Measurements from ENCODE around the gene SIRT2.
A peak's percentile ranks its signal among the peaks of the same experiment; 100 is the strongest.

The SIRT2 gene

DNA sequence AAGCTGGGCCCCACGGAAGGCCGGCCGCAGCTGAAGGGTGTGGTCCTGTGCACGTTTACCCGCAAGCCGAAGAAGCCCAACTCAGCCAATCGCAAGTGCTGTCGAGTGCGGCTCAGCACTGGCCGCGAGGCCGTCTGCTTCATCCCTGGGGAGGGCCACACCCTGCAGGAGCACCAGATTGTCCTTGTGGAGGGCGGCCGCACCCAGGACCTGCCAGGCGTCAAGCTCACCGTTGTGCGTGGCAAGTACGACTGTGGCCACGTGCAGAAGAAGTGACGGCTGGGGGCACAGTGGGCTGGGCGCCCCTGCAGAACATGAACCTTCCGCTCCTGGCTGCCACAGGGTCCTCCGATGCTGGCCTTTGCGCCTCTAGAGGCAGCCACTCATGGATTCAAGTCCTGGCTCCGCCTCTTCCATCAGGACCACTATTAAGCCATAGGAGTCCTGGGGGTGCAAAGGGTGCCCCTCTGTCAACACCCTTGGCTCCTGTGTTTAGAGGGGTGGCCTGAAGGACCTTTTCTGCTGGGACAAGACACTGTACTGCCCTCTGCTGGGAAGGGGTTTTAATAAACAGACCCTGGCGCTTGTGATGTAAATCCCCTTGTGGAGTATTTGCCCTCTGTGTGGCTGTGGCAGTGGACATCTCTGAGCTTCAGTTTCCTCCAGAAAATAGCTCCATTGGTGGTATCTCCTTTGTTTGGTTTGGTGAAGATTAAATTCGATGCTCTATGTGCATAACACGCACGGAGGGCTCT lies 33.2 kb upstream of the SIRT2 start:
- peaks cover 30% of the 10 kb centered on the region for H3K4me1 ChIP-seq
- no peak overlapping the region; the same call in 1 of the 2 replicates for H3K4me3 ChIP-seq
- H3K27me3 ChIP-seq = no peaks in the 10 kb centered on the region
- H3K27ac ChIP-seq = no peak overlapping the region
- H3K36me3 ChIP-seq = peaks cover 44% of the 10 kb centered on the region
- peak overlapping the region; percentile 97 for H3K4me2 ChIP-seq
- H3K9ac ChIP-seq = no peak overlapping the region
- H4K20me1 ChIP-seq = peaks cover 15% of the 10 kb centered on the region; the same call in 1 of the 2 replicates
- TF ChIP-seq Cebpa-rat (IDR thresholded peaks at IDR 0.05) = no peak
- peaks cover 39% of the 10 kb centered on the region for H3K9me3 ChIP-seq

GRCh38 chr19:38931521-38931793 lies 32.0 kb upstream of the SIRT2 start:
- H3K4me1 ChIP-seq = peaks cover 30% of the 10 kb centered on the region
- H4K20me1 ChIP-seq = peaks cover 15% of the 10 kb centered on the region; the same call in 1 of the 2 replicates
- H3K9ac ChIP-seq = peak overlapping the region; percentile 92
- no peaks in the 10 kb centered on the region for H3K27me3 ChIP-seq
- H3K9me3 ChIP-seq = peaks cover 39% of the 10 kb centered on the region
- H3K36me3 ChIP-seq = peaks cover 48% of the 10 kb centered on the region
- no peak for TF ChIP-seq Cebpa-rat (IDR thresholded peaks at IDR 0.05)
- peak overlapping the region; percentile 90 for H3K4me3 ChIP-seq
- H3K4me2 ChIP-seq = peak overlapping the region; percentile 97
- peak overlapping the region; percentile 89 for H3K27ac ChIP-seq

- Histone ChIP-seq H3K4me3 (peak within 1 kb of the TSS; percentile 90), H3K27me3 (no peaks in the 10 kb centered on the region), H3K9me3 (peaks cover 38% of the 10 kb centered on the region), H3K4me2 (peak within 1 kb of the TSS; percentile 97), H3K27ac (peak within 1 kb of the TSS; percentile 89), H3K36me3 (peaks cover 51% of the 10 kb centered on the region), H3K9ac (peak within 1 kb of the TSS; percentile 92), H3K4me1 (peaks cover 30% of the 10 kb centered on the region), H4K20me1 (peaks cover 15% of the 10 kb centered on the region; the same call in 1 of the 2 replicates)
- no peak for TF ChIP-seq Cebpa-rat (IDR thresholded peaks at IDR 0.05)
These were observed 31.5 kb upstream of the SIRT2 start, which contains the start of gene MRPS12 for GRCh38 chr19:38930776-38931520. Gene MRPS12 (plus strand): TSS chr19:38930944. CDS start chr19:38931295, 351 bp downstream.

- Histone ChIP-seq H3K27me3 (no peaks in the 10 kb centered on the region), H3K4me3 (peak within 1 kb of the TSS; percentile 90), H3K9me3 (peaks cover 30% of the 10 kb centered on the region), H3K9ac (peak within 1 kb of the TSS; percentile 92), H3K36me3 (peaks cover 51% of the 10 kb centered on the region), H3K4me1 (peaks cover 30% of the 10 kb centered on the region), H3K4me2 (peak within 1 kb of the TSS; percentile 97), H3K27ac (peak within 1 kb of the TSS; percentile 89), H4K20me1 (peaks cover 15% of the 10 kb centered on the region; the same call in 1 of the 2 replicates)
- TF ChIP-seq Cebpa-rat (IDR thresholded peaks at IDR 0.05) = no peak
These were observed 30.7 kb upstream of the SIRT2 start, which contains the start of gene SARS2 for GRCh38 chr19:38929929-38930775. Gene SARS2 (minus strand): TSS chr19:38930763. CDS start chr19:38930736, 27 bp downstream.

GRCh38 chr19:38928391-38929001 lies 29.1 kb upstream of the SIRT2 start:
- Histone ChIP-seq H3K27ac (no peak overlapping the region), H3K9me3 (peaks cover 13% of the 10 kb centered on the region), H3K4me3 (no peak overlapping the region), H3K27me3 (no peaks in the 10 kb centered on the region), H4K20me1 (peaks cover 15% of the 10 kb centered on the region; the same call in 1 of the 2 replicates), H3K4me2 (0 out of 2 replicates have a peak overlapping the region, but pooled peaks have one; percentile 89), H3K4me1 (peaks cover 30% of the 10 kb centered on the region), H3K9ac (no peak overlapping the region), H3K36me3 (peaks cover 51% of the 10 kb centered on the region)
- TF ChIP-seq Cebpa-rat (IDR thresholded peaks at IDR 0.05) = no peak

DNA sequence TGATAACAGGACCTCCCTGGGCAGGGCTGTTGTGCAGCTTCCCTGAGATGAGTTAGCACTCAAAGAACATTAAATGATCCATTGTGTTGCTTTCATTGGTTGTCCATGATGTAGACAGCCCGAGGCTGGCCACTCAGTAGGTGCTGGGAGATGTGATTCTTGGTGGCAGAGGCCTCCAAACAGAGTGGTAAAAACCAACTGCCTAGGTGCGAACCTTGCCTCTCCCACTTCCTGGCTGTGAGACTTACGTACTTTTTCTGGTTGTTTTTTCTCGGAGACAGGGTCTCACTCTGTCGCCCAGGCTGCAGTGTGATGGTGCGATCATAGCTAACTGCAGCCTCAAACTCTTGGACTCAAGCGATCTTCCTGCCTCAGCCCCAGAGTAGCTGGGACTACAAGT lies 25.0 kb upstream of the SIRT2 start:
- H3K4me1 ChIP-seq = peaks cover 7% of the 10 kb centered on the region
- no peak overlapping the region for H3K9ac ChIP-seq
- TF ChIP-seq Cebpa-rat (IDR thresholded peaks at IDR 0.05) = no peak
- no peaks in the 10 kb centered on the region for H4K20me1 ChIP-seq
- H3K4me3 ChIP-seq = no peak overlapping the region
- no peaks in the 10 kb centered on the region for H3K9me3 ChIP-seq
- no peaks in the 10 kb centered on the region for H3K27me3 ChIP-seq
- peaks cover 58% of the 10 kb centered on the region for H3K36me3 ChIP-seq
- no peak overlapping the region for H3K27ac ChIP-seq
- no peak overlapping the region for H3K4me2 ChIP-seq

GRCh38 chr19:38922482-38922881 lies 23.1 kb upstream of the SIRT2 start:
- no peak for TF ChIP-seq Cebpa-rat (IDR thresholded peaks at IDR 0.05)
- no peaks in the 10 kb centered on the region for H3K27me3 ChIP-seq
- no peaks in the 10 kb centered on the region for H4K20me1 ChIP-seq
- peaks cover 59% of the 10 kb centered on the region for H3K36me3 ChIP-seq
- no peak overlapping the region for H3K27ac ChIP-seq
- no peak overlapping the region for H3K9ac ChIP-seq
- no peaks in the 10 kb centered on the region for H3K4me1 ChIP-seq
- no peak overlapping the region for H3K4me2 ChIP-seq
- H3K4me3 ChIP-seq = no peak overlapping the region
- no peaks in the 10 kb centered on the region for H3K9me3 ChIP-seq

DNA sequence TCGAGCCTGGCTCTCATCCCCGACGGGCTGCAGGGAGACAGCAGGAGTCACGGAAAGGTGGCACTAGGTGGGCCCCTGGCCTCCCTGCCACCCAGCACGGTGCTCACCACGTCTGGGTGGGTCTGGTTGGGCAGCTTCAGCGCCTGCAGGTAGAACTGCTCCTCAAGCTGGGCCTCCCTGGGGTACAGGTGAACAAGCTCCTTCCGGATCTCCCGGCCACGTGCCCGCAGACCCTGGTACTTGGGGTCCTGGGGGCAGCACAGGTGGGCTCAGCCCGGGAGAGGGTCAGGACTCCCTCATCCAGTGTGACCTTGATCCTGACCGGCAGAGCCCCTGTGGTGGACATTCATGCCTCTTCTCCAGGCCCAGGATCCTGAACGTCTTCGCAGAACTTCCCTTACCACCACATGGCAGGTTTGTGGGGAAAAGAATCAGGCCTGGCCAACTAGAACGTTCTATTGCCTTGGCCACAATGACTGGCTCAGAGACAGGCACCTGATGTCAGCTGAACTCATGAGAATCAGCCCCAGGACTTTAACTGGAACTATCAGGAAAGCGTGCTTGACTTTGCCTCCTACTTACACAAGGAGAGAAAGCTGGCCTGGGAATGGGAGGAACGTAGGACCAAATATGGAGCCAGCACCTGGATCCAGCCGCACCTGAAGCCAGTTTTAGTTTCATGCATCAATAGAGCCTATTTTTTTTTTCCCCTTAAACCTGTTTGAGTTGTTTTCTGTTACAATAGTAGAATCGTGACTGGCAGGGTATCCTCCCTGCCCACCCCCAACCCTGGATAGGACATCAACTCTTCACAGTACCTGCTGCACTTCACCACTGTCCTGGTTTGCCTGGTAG lies 22.2 kb upstream of the SIRT2 start:
- H3K4me2 ChIP-seq = no peak overlapping the region
- peaks cover 56% of the 10 kb centered on the region for H3K36me3 ChIP-seq
- H3K27me3 ChIP-seq = no peaks in the 10 kb centered on the region
- TF ChIP-seq Cebpa-rat (IDR thresholded peaks at IDR 0.05) = no peak
- no peak overlapping the region for H3K9ac ChIP-seq
- H3K27ac ChIP-seq = no peak overlapping the region
- no peak overlapping the region for H3K4me3 ChIP-seq
- H3K4me1 ChIP-seq = no peaks in the 10 kb centered on the region
- no peaks in the 10 kb centered on the region for H4K20me1 ChIP-seq
- no peaks in the 10 kb centered on the region for H3K9me3 ChIP-seq

All from BLaER1 (cell line).